IPS DF 6.9 (cell line): ENCODE results near the gene CCDC85C.

Experiments used
- DNase-seq: peaks from one replicate; pipeline ENCODE4 v3.0.0-alpha.2; 2013; ENCODE audit warnings: low read depth, low spot score
- H3K27ac ChIP-seq: one replicate; pipeline ENCODE4 v1.5.1; 2013; ENCODE audit warnings: low read length, control low read depth
- H3K27me3 ChIP-seq: 2 replicates; pipeline ENCODE4 v1.6.1; 2013; ENCODE audit warnings: mild to moderate bottlenecking, low read length; ENCODE audit not compliant: control insufficient read depth, insufficient read depth
- H3K36me3 ChIP-seq: 2 replicates; pipeline ENCODE4 v1.6.1; 2013; ENCODE audit warnings: low read length; ENCODE audit not compliant: control insufficient read depth, insufficient read depth
- H3K4me1 ChIP-seq: 2 replicates; pipeline ENCODE4 v1.6.1; 2013; ENCODE audit warnings: low read length; ENCODE audit not compliant: control insufficient read depth, insufficient read depth
- H3K4me3 ChIP-seq: 2 replicates; pipeline ENCODE4 v1.5.1; 2013; ENCODE audit warnings: mild to moderate bottlenecking, low read length
- H3K9me3 ChIP-seq: 2 replicates; pipeline ENCODE4 v1.6.1; 2013; ENCODE audit warnings: low read length, inconsistent platforms; ENCODE audit not compliant: control insufficient read depth, insufficient read depth
- WGBS: extraction: QIAGEN DNeasy Blood & Tissue Kit; methylation state at CpG from one replicate; pipeline ENCODE4 v1.1.7; 2013; ENCODE audit warnings: mixed read lengths, missing lambda C conversion rate; ENCODE audit not compliant: insufficient read length, insufficient coverage; 5-methylcytosine and 5-hydroxymethylcytosine counted together

Gene CCDC85C

DNA sequence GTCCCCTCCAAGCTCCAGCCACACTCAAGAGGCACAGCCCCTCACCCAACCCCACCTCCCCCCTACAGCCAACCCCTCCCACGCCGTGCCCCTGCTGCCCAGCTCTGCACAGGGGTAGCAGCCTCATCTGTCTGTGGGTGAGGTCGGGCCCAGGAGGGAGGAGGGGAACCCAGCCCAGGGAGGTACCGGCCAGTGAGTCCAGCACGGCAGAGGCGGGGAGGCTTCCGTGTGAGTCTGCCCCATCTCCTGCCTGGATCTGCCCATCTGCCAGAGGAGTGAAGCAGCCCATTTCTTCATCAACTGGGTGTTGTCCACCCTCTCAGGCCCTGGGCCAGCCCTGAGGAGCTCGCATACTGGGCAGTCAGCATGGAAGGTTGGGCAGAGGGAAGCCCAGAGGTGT lies 68.6 kb downstream of the CCDC85C start:
- no peak overlapping the region for H3K27ac ChIP-seq
- peaks cover 18% of the 10 kb centered on the region for H3K4me1 ChIP-seq
- H3K4me3 ChIP-seq: no peak overlapping the region
- no peaks in the 10 kb centered on the region for H3K27me3 ChIP-seq
- no peaks in the 10 kb centered on the region for H3K9me3 ChIP-seq
- no peaks in the 10 kb centered on the region for H3K36me3 ChIP-seq
- WGBS: no CpG with 5 or more reads among the region's 8 CpGs
- DNase-seq: no peak

DNA sequence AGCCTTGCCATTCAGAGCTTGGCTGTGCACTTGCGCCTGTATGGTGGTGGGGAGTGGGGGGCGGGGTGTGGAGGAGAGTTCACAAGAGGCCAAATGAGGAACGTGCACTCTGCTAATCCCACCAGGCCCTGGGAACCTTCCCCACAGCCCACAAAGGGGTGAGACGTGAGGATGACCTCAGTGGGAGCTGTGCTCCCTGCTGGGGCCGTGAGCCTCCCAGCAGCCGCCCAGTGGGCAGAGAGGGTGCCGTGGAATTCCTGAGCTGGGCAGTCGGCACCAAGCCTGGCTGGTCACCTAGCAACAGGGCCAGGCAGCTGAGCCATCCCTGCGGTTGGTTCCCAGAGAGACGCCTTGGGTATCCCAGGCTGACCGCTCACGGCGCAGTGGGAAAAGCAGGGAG lies 69.1 kb downstream of the CCDC85C start:
- Histone ChIP-seq H3K27ac (no peak overlapping the region), H3K4me3 (no peak overlapping the region), H3K36me3 (no peaks in the 10 kb centered on the region), H3K9me3 (no peaks in the 10 kb centered on the region), H3K27me3 (no peaks in the 10 kb centered on the region), H3K4me1 (peaks cover 21% of the 10 kb centered on the region)
- WGBS: no CpG with 5 or more reads among the region's 13 CpGs
- DNase-seq: no peak

DNA sequence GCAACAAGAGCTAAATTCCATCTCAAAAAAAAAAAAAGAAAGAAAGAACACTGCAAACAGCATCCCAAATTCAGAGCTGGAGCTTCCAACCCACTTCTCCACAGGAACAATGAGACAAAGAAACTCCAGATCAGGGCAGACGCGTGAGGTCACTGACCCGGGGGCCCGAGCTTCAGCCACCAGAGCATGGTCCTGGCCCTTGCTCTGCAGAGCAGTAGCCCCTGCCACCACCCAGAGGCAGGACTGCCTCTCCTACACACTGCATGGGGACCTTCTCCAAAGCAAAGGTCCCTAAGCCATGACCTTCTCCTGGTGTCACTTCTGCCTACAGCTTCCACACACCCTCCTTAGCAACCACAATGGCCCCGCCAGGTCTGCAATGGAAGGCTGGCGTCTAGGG lies 69.7 kb downstream of the CCDC85C start:
- H3K4me3 ChIP-seq: no peak overlapping the region
- no peaks in the 10 kb centered on the region for H3K27me3 ChIP-seq
- H3K9me3 ChIP-seq: no peaks in the 10 kb centered on the region
- H3K36me3 ChIP-seq: no peaks in the 10 kb centered on the region
- no CpG with 5 or more reads among the region's 6 CpGs for WGBS
- no peak for DNase-seq
- H3K4me1 ChIP-seq: peaks cover 21% of the 10 kb centered on the region
- no peak overlapping the region for H3K27ac ChIP-seq

DNA sequence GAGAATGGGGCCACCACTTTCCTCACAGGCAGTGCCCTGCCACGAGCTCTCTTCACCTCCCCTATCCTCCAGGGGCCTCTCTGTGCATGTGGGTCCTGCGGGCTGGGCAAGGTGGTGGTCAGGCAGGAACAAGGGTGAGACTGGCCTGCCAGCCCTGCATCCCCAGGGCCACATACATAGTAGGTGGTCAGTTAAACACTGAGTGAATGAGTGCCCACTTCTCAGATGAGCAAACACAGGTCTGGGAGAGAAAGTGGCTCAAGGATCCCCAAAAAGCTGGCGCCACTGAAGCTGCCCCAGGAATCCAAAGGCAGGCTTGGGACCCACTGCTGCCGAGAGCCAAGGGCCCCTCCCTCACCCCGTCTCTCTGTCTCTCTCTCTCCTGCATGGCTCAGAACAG lies 71.7 kb downstream of the CCDC85C start:
- peaks cover 14% of the 10 kb centered on the region for H3K4me1 ChIP-seq
- no peak overlapping the region for H3K27ac ChIP-seq
- WGBS: no CpG with 5 or more reads among the region's 5 CpGs
- no peak overlapping the region for H3K4me3 ChIP-seq
- no peaks in the 10 kb centered on the region for H3K36me3 ChIP-seq
- no peaks in the 10 kb centered on the region for H3K27me3 ChIP-seq
- no peaks in the 10 kb centered on the region for H3K9me3 ChIP-seq
- no peak for DNase-seq

DNA sequence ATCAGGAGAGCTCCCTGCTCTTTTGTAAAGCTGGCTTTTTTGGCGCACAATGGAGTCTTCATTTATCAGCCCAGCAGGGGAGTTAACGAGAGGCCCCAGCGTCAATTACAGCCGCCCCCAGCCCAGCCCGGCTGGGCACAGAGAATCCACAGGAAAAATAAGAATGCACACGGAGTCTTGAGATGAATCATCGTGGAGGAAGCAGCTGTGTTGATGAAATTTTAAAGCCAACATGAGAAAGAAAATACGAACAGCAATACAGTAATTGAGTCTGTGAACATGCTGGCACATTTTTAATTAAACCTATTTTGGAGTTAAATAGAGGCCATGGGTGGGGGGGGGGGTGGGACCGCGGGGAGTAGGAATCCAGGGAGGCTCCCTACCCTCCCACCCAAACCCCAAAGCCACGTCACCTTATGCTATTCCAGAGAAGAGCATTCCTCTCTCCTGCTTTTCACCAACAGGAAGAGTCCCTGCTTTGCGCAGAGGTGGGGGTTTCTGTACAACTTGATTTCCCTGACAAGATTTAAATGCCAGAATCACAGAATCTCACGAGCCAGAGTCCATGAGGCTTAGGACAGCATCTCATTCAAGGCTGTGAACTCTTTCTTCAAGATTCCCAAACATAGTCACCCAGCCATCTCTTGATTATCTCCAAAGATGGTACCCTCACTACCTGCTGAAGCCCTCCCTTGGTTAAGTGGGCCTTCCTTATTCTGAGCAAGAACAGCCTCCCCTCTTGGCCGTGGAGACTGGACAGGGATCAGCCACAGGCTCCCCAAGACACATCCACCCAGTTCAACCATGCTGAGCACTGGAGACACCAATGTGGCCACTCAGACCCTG lies 72.5 kb downstream of the CCDC85C start:
- no CpG with 5 or more reads among the region's 14 CpGs for whole genome bisulfite sequencing
- DNase-seq: no peak
- Histone ChIP-seq H3K27ac (no peak overlapping the region), H3K27me3 (no peaks in the 10 kb centered on the region), H3K4me3 (no peak overlapping the region), H3K36me3 (no peaks in the 10 kb centered on the region), H3K9me3 (no peaks in the 10 kb centered on the region), H3K4me1 (peaks cover 14% of the 10 kb centered on the region)

DNA sequence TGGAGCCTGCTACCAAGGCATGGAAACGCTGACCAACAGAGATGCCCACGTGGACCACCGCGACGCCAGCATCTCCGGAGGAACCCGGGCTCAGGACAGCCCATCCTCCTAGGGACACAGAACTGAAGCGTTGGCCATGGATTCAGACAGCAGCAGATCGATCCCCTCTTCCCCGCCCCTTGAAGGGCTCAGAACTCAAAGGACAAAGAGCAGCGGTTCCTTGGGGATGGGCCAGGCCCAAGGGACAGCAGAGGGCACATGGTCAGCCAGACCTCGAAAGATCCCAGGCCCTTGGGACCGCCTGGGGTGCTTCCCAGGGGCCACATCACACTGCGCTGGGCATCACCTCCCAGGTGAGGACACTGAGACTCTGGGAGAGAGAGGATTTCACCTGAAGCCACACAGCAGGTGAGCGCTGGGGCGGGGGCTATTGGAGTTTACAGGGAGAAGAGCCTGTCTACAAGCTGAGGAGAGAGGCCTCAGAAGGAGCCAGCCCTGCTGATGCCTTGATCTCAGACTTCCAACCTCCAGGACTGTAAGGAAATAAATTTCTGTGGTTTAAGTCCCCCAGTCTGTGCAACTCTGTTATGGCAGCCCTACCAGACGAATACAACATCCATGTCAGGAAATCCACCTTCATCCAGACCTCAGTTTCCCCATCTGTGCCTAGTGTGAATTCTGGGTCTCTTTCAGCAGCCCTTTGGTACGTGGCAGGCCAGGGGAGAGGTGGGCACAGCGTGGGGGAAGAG lies 73.4 kb downstream of the CCDC85C start:
- Histone ChIP-seq H3K36me3 (no peaks in the 10 kb centered on the region), H3K27ac (no peak overlapping the region), H3K9me3 (no peaks in the 10 kb centered on the region), H3K4me3 (no peak overlapping the region), H3K4me1 (peaks cover 17% of the 10 kb centered on the region), H3K27me3 (no peaks in the 10 kb centered on the region)
- no peak for DNase-seq
- no CpG with 5 or more reads among the region's 19 CpGs for WGBS

DNA sequence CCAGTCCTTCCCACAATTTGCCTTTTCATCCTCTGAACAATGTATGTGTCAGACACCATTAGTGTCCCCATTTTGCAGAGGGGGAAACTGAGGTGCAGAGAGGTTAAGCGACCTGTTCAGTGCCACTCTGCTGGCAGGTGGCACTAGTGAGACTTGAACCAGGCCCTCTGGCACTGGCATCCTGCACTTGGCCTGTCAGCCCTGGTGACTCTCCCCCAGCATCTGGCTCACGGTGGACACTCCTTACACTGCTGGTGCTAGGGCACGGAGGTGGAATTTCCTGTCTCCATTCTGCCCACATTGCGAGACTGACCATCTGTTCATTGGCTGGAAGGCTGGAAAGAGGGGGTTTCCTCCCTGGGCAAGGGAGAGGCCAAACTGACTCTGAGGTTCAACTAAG lies 74.1 kb downstream of the CCDC85C start:
- Histone ChIP-seq H3K36me3 (no peaks in the 10 kb centered on the region), H3K9me3 (no peaks in the 10 kb centered on the region), H3K4me3 (no peak overlapping the region), H3K4me1 (peaks cover 19% of the 10 kb centered on the region), H3K27me3 (no peaks in the 10 kb centered on the region), H3K27ac (no peak overlapping the region)
- no peak for DNase-seq
- no CpG with 5 or more reads among the region's 4 CpGs for whole genome bisulfite sequencing

DNA sequence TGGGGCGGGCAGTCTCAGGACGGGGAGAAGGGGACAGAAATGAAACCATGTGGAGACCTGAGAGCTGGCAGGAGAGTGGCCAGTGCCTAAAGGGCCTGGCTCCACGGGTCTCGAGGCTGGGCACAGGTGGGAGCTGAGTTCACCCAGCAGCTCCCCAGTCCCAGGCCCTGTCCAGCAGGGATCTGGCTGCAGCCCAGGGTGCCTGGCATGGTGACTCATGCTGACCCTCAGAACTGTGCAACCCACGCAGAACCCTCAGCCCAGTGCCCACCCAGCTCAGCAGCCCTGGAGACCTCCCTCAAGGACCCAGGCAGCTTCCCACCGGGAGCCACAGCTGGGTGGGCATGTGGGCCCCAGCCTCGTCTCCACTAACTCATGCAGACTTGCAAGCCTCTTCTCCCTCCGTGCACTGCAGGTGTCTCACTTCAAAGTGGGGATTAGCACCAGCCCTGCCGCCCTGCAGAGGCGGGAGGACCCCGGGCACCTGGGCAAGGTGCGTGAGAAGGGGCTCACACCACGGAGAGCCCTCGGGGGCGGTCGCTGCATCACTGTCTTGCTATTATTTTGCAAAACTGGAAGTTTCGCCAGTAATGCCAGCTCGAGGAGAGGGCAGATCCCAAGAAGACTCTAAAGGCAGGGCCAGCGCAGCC lies 76.5 kb downstream of the CCDC85C start:
- Histone ChIP-seq H3K4me3 (no peak overlapping the region), H3K9me3 (no peaks in the 10 kb centered on the region), H3K27ac (no peak overlapping the region), H3K4me1 (peaks cover 28% of the 10 kb centered on the region), H3K36me3 (no peaks in the 10 kb centered on the region), H3K27me3 (no peaks in the 10 kb centered on the region)
- WGBS: no CpG with 5 or more reads among the region's 19 CpGs
- DNase-seq: no peak

DNA sequence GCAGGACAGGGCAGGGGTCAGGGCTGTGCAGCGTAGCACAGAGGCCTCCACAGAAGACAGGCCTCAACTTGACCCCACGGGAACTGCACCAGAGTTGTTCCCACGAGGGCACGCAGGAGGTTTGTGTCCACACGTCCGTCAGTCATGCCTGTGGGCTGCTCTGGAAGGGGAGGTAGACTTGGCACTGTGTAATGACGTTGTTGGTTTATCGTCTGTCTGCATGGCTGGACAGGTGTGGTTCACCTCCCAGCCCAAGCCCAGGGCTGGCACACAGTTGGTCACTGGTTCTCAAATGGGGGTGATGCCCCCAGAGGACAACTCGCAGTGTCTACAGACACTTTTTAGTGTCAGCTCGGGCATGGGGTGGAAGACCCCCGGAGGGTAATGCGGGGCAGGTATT lies 77.0 kb downstream of the CCDC85C start:
- Histone ChIP-seq H3K4me3 (no peak overlapping the region), H3K27me3 (no peaks in the 10 kb centered on the region), H3K9me3 (no peaks in the 10 kb centered on the region), H3K36me3 (no peaks in the 10 kb centered on the region), H3K4me1 (peaks cover 32% of the 10 kb centered on the region), H3K27ac (no peak overlapping the region)
- WGBS: no CpG with 5 or more reads among the region's 12 CpGs
- DNase-seq: no peak

DNA sequence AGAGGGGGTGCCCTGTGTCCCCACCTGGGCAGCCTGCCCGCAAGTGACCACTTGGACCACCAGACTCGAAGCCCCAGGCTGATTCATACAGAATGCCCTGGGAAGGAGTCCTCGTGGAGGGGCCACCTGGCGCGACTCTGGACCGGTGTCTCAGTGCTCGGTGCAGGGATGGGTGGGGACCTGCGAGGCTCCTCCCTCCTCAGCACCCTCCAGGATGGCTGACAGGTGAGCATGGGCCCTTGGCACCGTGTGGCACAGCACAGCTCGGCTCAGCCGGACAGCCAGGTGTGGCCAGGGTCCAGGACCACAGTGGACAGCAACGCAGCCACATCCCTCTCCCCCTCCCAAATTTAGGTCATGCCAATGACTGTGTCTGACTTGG lies 78.3 kb downstream of the CCDC85C start:
- Histone ChIP-seq H3K4me3 (no peak overlapping the region), H3K4me1 (peaks cover 31% of the 10 kb centered on the region), H3K36me3 (no peaks in the 10 kb centered on the region), H3K9me3 (no peaks in the 10 kb centered on the region), H3K27me3 (no peaks in the 10 kb centered on the region), H3K27ac (no peak overlapping the region)
- no peak for DNase-seq
- no CpG with 5 or more reads among the region's 12 CpGs for WGBS
